ENCODE measurements around the gene ALK. TPM values are rescaled to one million over a fixed set of nuclear protein-coding genes. Genes with fewer than 3 reads are reported as not detected.

The ALK gene
- total and polyA plus RNA-seq, 2 donors (not counting 1 experiment from before 2014, with no cell fraction given) = not detected

DNA sequence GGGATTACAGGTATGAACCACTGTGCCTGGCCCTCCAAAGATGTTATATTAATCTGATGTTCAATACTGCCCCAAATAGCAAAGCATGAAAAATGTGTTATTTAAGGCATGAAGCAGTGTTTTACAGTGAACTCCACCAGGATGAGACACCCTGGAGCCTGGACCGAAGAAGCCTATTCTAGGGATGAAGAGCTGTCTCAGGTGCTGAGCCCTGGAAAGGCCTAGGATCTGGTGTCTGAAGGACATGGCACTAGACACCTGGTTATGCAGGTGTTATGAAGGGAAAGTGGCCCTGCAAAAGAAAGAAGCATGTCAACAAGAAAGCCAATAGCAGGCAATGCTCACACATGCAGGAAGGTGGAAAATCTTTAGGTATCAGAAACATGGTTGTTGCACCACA is 431.8 kb downstream of the ALK start:
- WGBS (ENCODE audit: insufficient coverage) = 100% methylated on average over 1 of the region's 1 CpG
- ChIA-PET CTCF (no interaction called here), POLR2A (no interaction called here)
- intact Hi-C loops (cut with micrococcal nuclease) = no loop called here
- Histone ChIP-seq H3K79me2 (ENCODE audit: control insufficient read depth, insufficient read depth, low read length) (no peaks in the 10 kb centered on the region), H3K36me3 (replicated peaks in 1 of 2; ENCODE audit: control extremely low read depth in 1 of 2, control insufficient read depth in 1 of 2, extremely low read depth in 1 of 2, insufficient read depth in 2 of 2, low read length in 1 of 2) (no peaks in the 10 kb centered on the region), H2AFZ (ENCODE audit: insufficient read depth, low read depth, low read length, poor library complexity, severe bottlenecking) (no peak overlapping the region), H3K27me3 (replicated peaks in 1 of 4; ENCODE audit: control extremely low read depth in 1 of 4, control insufficient read depth in 3 of 4, insufficient read depth in 4 of 4, low read length in 3 of 4) (no peaks in the 10 kb centered on the region), H4K20me1 (ENCODE audit: control insufficient read depth, insufficient read depth, low read length, poor library complexity, severe bottlenecking) (no peaks in the 10 kb centered on the region), H3K4me1 (ENCODE audit: control insufficient read depth in 2 of 2, insufficient read depth in 2 of 2, low read length in 2 of 2) (no peaks in the 10 kb centered on the region), H3K27ac (ENCODE audit: low read length in 2 of 2) (no peak overlapping the region), H3K4me2 (replicated peaks; ENCODE audit: low read depth, low read length, poor library complexity, severe bottlenecking) (no peak overlapping the region), H3K4me3 (ENCODE audit: control extremely low read depth in 1 of 5, extremely low read depth in 1 of 5, insufficient read depth in 1 of 5, low read depth in 2 of 5, low read length in 4 of 5) (no peak overlapping the region), H3K9ac (ENCODE audit: low read length) (no peak overlapping the region), H3K9me3 (ENCODE audit: control extremely low read depth in 1 of 3, control insufficient read depth in 2 of 3, insufficient read depth in 1 of 3, low read length in 2 of 3) (no peaks in the 10 kb centered on the region)
- H3K27me3 Mint-ChIP-seq = peaks cover 2% of the 10 kb centered on the region
- H3K4me3 Mint-ChIP-seq = no peak overlapping the region
- no peaks in the 10 kb centered on the region for H3K9me3 Mint-ChIP-seq (ENCODE audit: insufficient read depth)
- H3K27ac Mint-ChIP-seq = no peak overlapping the region
- ATAC-seq (ENCODE audit: low read depth) (no peak), DNase-seq (no peak)
- no peaks in the 10 kb centered on the region for H3K4me1 Mint-ChIP-seq
- no peak for TF ChIP-seq EZH2 (IDR thresholded peaks at IDR 0.05; ENCODE audit: borderline replicate concordance, insufficient read depth, low read depth, low read length, poor library complexity, severe bottlenecking)
- TF ChIP-seq, protein P1, sequence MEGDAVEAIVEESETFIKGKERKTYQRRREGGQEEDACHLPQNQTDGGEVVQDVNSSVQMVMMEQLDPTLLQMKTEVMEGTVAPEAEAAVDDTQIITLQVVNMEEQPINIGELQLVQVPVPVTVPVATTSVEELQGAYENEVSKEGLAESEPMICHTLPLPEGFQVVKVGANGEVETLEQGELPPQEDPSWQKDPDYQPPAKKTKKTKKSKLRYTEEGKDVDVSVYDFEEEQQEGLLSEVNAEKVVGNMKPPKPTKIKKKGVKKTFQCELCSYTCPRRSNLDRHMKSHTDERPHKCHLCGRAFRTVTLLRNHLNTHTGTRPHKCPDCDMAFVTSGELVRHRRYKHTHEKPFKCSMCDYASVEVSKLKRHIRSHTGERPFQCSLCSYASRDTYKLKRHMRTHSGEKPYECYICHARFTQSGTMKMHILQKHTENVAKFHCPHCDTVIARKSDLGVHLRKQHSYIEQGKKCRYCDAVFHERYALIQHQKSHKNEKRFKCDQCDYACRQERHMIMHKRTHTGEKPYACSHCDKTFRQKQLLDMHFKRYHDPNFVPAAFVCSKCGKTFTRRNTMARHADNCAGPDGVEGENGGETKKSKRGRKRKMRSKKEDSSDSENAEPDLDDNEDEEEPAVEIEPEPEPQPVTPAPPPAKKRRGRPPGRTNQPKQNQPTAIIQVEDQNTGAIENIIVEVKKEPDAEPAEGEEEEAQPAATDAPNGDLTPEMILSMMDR (IDR thresholded peaks at IDR 0.05) = no peak

DNA sequence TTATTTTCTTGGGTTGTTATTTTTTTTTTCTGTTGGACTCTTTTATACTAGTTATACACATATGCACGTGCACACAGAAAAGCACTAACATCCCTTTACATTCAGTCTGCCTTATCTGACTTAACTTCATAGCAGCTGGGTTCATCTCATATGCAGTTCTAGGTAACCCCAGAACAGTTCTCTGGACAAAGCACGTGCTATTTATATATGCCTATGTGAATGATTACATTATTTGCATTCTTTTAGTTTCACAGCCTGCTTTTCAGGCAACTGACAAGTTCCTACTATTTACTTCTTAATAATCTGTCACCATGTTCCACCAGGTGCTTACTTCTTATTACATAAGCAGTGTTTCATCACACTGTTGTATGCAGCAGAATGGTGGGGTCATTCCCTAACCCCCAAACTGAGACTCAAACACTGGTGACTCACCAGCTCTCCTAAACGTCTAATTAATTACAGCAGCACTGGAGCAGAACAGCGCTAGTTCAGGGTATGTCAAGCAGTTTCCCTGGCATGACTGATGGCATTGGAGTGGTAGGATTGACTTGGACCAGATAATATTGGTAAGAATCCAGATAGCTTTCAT is 433.3 kb downstream of the ALK start:
- no peak overlapping the region for H3K27ac Mint-ChIP-seq
- Histone ChIP-seq H3K9ac (ENCODE audit: low read length) (no peak overlapping the region), H3K79me2 (ENCODE audit: control insufficient read depth, insufficient read depth, low read length) (no peaks in the 10 kb centered on the region), H4K20me1 (ENCODE audit: control insufficient read depth, insufficient read depth, low read length, poor library complexity, severe bottlenecking) (no peaks in the 10 kb centered on the region), H3K27ac (ENCODE audit: low read length in 2 of 2) (no peak overlapping the region), H3K4me2 (replicated peaks; ENCODE audit: low read depth, low read length, poor library complexity, severe bottlenecking) (no peak overlapping the region), H3K9me3 (ENCODE audit: control extremely low read depth in 1 of 3, control insufficient read depth in 2 of 3, insufficient read depth in 1 of 3, low read length in 2 of 3) (no peaks in the 10 kb centered on the region), H3K4me3 (ENCODE audit: control extremely low read depth in 1 of 5, extremely low read depth in 1 of 5, insufficient read depth in 1 of 5, low read depth in 2 of 5, low read length in 4 of 5) (no peak overlapping the region), H3K4me1 (ENCODE audit: control insufficient read depth in 2 of 2, insufficient read depth in 2 of 2, low read length in 2 of 2) (no peaks in the 10 kb centered on the region), H2AFZ (ENCODE audit: insufficient read depth, low read depth, low read length, poor library complexity, severe bottlenecking) (no peak overlapping the region), H3K27me3 (replicated peaks in 1 of 4; ENCODE audit: control extremely low read depth in 1 of 4, control insufficient read depth in 3 of 4, insufficient read depth in 4 of 4, low read length in 3 of 4) (no peaks in the 10 kb centered on the region), H3K36me3 (replicated peaks in 1 of 2; ENCODE audit: control extremely low read depth in 1 of 2, control insufficient read depth in 1 of 2, extremely low read depth in 1 of 2, insufficient read depth in 2 of 2, low read length in 1 of 2) (no peaks in the 10 kb centered on the region)
- H3K27me3 Mint-ChIP-seq = peaks cover 2% of the 10 kb centered on the region
- ChIA-PET POLR2A (no interaction called here), CTCF (interaction anchor here (1.6 kb wide), 1 partner anchor 9 kb away, joined by 4 read pairs; no protein-coding TSS in a partner anchor)
- TF ChIP-seq EZH2 (IDR thresholded peaks at IDR 0.05; ENCODE audit: borderline replicate concordance, insufficient read depth, low read depth, low read length, poor library complexity, severe bottlenecking) = no peak
- TF ChIP-seq, protein P1 (IDR thresholded peaks at IDR 0.05) = no peak
- H3K4me1 Mint-ChIP-seq = no peaks in the 10 kb centered on the region
- WGBS (ENCODE audit: insufficient coverage) = no CpG with 5 or more reads among the region's 4 CpGs
- DNase-seq = no peak
- ATAC-seq (ENCODE audit: low read depth) = no peak
- no peaks in the 10 kb centered on the region for H3K9me3 Mint-ChIP-seq (ENCODE audit: insufficient read depth)
- intact Hi-C loops (cut with micrococcal nuclease) = no loop called here
- no peak overlapping the region for H3K4me3 Mint-ChIP-seq
